HK-2 (cell line): ENCODE results near the gene SCART1.
"Not testable (repeated sequence)": the region's sequence is repeated elsewhere in the genome, so short reads cannot be mapped to it uniquely, and the experiment has no call there.

ENCODE experiments used
- DNase-seq: peaks from one replicate; pipeline ENCODE4 v3.0.0-alpha.2; 2018; ENCODE audit not compliant: unreplicated experiment

The SCART1 gene

DNA sequence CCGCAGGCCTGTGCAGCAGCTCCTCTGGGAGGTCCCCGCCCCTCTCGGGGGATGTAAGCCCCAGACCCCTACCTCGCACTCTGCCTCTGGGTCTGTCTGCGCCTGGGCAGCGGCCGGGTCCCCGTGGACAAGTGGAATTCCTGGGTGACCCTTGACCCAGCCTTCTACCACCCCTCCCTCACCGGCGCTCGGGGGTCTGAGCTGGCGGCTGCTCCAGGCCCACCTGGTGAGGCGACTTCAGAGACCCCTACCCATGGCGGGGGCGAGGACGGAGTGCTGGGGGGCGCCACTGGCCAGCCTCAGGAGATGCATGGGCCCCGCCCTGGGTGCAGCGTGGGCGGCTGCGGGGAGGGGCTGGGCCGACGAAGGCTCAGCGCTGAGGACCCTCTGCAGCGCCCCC, 21.0 kb upstream of the SCART1 start:
- not testable (repeated sequence) for DNase-seq

DNA sequence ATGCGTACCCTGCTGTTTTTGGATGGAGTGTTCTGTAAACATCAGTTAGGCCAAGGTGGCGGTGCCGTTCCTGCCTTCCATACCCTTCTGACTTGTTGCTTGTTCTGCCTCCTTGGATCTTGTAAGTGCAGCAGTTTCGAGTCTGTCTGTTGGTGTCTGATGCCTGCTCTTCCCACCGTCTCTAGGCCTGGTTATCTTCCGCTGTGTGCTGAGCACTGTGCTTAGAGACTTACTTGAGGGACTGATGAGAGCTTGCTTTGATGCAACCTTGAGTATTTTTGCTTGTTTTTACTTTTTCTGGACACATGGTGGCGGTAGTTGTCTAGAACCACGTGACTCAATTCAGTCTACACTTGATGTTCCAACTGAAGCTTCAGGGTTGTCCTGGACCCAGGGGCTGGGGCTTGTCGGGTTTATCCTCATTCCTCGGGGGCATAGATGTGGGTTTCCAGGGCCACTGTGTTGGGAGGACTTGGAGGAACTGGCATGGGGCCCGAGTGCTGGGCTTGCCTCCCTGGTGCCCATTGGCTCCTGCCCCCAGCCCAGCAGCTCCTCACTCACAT, 15.0 kb upstream of the SCART1 start:
- DNase-seq: no peak

DNA sequence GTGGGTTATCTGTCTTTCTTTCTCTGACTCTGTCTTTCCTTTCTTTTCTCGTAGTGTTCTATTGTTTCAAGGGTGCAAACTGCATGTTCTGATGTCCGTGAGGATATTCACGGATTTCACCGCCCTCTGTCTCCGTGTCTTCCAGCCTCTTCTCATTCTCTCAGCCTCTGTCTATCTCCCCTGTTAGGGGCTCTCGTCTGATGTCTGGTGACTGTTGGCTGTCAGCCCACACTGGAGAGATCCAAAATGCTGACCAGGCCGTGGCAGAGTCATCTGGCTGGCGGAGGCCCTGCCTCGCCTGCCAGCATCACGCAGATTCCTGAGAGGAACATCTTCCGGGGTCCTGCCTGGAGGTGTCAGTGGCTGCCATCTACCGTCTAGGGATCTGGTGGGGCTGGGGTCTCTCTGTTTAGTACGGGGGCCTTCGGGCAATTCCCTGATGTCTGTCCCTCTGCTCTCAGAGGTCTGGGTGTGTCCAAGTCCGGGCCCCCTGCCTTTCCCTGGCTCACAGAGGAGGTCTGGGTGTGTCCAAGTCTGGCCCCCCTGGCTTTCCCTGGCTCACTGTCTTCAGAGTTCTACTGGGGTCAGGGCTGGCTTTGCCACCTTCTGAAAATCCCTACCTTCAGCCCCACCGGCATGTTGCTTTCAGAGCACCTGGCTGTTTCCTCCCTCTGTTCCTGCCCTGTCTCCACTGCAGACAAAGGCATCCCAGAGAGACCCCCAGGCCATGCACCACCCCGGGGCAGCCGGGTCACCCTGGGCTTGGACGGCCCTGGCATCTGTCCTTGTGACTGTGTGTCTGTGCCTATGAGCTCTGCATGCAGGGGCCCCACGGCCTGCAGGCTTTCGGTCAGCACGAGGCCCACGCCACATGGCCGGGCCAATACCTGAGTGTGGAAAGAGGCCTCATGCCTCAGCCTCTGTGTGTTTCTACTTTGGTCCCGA, 14.0 kb upstream of the SCART1 start:
- no peak for DNase-seq

DNA sequence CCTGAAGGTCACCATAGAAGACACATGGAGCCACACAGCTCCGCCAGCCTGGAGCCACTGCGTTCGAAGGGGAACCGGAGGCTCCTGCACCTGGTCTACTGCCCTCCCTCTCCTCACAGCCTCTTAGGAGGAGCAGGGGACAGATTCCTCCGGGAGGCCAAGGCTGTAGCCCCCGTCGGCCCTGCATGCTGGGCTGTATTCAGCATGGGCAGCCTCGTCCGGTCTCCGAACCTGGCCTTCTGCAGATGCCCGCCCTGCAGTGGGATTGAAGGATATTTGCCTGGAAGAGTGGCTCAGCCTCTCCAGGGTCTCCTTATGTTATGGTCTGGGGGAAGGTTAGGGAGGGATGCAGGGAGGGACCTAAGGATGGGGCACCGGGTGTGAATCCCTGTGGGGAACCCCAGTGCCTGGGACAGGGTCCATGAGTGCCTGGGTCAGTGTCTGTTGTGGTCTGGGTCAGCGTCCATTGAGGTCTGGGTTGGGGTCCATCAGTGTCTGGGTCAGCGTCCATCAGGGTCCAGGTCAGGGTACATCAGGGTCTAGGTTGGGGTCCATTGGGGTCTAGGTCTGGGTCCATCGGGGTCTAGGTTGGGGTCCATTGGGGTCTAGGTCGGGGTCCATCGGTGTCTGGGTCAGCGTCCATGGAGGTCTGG, 13.0 kb upstream of the SCART1 start:
- DNase-seq: no peak

DNA sequence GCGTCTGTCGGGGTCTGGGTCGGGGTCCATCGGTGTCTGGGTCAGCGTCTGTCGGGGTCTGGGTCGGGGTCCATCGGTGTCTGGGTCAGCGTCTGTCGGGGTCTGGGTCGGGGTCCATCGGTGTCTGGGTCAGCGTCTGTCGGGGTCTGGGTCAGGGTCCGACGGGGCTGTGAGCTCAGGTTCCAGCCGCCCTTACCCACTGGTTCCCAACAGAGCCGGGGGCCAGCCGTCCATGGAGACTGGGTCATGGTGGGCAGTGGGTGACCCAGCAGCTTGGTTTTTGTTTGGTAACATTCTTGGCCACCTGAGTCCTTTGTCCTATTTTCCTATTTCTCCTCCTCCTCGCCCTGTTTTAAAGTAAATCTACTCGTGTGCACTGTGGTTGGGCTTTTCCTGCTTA, 12.4 kb upstream of the SCART1 start:
- DNase-seq: not testable (repeated sequence)

DNA sequence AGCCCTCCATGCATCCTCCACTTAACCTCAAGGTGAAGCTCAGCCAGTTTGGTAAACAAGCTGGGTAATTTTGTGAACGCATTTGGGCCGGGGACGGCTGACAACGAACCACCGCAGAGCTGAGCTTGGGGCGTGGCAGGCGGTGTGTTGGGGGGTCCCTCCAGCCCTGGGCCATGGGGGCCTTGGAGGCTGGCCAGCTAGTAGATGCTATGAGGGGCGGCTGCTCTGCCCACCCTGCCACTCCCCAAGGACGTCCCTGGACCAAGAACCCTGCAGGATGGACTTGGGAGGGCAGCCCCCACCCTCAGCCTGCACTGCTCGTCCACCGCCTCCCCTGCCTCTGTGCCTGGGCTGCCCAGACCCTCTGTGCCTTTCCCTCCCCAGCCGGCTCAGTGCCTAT, 12.0 kb upstream of the SCART1 start:
- DNase-seq: no peak

DNA sequence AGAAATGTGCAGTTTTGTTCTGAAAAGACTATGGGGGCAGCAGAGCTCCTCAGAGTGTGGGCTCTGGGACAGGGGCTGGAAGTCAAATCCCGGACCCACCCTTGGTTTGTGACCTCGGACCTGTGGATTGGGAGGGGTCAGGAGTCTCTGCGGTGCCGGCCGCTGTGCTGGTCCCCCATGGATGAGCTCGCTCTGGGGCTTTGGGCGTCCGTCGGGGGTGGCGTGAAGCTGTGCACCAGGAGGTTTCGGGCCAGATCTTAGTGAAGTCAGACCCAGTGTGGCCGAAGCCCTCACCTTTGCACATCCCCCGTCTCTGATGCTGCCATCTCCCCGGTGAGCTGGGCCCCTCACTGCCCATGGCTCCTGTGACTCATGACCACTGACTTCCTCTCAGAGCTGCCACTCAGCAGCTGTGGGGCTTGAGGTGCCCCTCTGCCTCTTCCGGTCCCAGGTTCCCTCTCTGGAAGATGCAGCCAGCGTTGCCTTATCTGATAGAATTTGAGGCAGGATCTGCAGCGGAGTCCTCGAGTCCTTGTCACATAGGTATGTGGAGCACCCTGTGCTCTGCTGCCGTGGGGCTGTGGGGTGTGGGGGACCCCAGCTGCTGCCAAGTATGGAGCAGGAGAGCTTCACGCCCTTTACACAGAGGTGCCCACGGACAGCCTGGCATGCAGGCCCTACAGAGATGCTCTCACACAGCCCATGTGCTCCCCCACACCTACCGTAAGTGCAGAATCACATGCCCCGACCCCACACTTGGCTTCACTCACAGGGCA, 11.4 kb upstream of the SCART1 start:
- DNase-seq: no peak

DNA sequence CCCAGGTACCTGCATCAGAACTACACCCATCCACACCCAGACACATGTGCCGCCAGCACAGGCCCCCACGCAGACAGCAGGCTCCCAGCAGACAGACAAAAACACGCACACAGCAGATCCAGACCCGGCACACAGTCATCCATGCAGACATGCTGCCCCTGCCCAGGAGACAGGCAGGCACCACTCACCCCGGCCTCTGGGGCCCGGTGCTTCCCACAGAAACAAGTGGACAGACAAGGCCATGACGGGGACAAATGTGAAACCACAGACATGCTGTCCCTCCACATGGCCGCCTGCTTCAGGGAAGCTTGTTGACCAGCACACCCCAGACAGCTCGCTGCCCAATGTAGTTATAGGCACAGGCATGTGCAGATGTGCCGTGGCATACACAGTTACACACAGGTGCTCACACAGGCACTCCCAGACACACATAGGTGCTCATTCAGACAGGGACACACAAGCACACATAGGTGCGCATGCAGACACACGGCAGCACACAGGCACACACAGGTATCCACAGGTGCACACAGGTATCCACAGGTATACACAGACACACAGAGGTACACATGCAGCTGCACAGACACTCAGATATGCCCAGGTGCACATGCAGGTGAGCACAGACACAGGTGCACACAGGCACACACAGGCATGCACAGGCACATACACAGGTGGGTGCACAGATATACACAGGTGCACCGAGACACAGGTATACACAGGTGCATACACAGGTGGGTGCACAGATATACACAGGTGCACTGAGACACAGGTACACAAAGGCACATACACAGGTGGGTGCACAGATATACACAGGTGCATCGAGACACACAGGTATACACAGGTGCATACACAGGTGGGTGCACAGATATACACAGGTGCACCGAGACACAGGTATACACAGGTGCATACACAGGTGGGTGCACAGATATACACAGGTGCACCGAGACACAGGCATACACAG, 10.5 kb upstream of the SCART1 start:
- DNase-seq: no peak

DNA sequence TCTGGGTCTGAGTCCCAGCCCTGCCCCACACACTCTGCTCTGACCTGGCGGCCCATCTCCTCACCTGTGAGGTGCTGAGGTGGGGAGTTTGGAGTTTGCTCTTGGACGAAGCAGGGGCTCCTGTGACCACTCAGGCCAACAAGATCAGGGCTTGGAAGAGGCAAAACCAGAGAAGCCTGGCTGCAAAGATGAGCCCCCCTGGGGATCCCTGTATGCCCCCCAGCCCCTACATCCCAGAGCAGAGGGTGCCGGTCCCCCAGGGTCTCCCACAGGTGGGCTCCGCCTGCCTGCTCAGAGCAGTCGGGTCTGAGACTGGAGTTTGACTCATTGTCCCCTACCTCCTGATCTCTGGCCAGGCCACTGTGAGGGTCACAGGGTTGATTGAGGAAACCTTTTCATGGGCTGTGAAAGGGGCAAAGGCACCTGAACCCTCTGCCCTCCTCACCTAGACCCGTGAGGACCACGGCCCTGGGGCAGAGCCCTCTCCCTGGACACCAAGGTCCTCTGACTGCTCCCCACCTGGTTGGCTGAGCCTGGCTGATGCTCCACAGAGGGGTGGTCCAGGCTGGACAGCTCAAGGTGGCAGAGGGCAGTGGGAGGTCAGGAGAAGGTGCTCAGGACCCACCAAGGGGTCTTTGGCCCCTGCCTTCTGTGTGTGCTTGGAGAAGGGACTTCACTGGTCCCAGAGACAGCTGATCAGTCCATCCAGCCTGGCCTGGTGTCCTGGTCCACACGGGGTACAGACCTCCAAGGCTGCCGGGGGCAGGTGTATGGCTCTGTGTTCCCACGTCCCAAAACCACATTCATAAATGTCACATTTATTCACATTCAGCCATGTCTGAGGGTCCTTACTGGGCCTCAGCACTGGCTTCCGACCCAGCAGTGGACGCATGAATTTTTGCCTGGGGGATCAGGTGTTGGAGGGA, 9.1 kb upstream of the SCART1 start:
- no peak for DNase-seq

DNA sequence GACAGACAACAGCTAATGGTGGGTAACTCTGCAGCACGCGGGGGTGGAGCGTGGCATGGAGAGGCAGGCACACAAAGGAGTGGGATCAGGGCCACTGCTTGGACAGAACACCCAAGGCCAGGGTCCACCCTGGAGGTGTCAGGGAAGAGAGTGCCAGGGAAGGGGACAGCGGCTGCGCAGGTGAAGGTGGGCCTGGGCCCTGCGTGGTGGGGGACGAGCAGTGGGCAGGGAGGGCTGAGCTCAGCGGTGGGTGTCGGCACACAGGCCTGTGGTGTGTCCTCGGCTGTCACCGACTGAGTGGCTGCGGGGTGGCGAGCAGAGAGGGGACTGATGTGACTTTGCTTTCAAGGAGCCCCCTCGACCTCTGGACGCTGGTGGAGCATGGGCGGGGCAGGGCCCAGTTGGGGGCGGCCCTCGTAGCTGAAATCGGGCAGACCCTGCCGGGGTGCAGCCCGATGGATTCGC, 8.4 kb upstream of the SCART1 start:
- no peak for DNase-seq

DNA sequence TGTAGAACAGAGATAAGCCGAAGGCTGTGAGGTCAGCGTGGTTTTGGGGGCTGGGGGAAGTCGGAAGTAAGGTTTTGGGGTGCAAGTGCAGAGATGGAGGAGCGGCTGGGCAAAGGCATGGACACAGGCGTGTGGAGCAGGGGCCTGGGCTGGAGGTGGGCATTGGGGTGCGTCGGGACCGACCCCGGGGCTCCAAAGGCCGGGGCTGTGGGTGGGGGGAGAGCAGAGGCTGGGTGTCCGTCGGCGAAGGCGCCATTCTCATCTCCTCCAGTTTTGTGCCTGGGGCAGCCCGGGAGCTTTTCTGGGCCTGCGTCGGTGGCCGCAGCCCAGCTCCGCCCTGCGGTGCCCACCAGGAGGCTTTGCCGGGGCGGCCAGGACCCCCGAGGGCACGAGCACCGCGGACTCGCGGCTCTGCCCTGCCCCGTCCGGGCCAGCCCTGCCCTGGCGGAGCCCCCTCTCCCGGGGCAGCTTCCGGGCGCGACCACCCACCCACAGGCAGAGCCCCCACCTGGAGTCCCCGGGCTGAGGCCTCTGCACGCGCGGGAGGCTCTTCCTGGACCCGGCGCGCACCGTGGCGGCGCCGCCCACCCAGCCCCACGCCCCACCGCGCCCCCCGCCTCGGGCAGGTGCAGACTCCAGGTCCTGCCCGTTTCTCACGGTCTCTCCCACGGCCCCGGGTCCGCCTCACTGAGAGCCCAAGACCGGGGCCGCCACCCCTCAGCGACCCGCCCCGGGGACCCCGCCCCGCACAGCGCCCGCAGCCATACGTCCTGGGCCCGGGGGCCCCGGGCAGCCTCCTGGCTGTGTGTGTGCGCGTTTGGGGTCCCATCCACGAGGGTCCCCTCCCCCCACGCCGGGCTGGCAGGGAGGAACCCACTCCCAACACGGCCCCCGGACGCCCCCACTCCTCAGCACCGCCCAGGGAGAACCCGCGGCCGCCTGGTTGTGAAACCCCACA, 7.7 kb upstream of the SCART1 start:
- DNase-seq: no peak

DNA sequence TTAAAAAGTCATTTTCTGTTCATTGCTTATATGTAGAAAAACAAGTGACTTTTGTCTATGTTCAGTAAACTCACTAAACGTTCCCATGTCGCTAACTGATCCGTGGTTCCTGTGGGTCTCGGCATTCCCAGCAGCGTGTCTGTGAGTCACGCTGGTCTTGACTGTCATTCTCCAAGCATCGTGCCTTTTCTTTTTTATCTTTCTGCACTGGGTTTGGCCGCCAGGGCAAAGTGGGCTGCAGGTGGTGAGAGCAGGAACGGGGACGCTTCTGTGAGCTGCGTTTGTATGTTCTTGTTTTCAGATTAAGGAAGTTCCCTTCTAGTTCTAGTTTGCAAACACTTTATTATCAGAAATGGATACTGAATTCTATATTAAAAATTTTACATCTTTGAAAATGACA, 6.8 kb upstream of the SCART1 start:
- DNase-seq: no peak

DNA sequence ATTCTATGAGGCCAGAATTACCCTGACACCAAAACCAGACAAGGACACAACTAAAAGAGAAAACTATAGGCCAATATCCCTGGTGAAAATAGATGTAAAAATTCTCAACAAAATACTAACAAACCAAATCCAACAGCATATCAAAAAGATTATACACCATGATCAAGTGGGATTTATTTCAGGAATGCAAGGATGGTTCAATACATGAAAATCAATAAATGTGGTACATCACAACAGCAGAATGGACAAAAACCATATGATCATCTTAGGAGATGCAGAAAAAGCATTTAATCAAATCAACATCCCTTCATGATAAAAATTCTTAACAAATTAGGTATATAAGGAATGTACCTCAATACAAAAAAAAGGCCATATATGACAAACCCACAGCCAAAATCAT, 5.6 kb upstream of the SCART1 start:
- no peak for DNase-seq

DNA sequence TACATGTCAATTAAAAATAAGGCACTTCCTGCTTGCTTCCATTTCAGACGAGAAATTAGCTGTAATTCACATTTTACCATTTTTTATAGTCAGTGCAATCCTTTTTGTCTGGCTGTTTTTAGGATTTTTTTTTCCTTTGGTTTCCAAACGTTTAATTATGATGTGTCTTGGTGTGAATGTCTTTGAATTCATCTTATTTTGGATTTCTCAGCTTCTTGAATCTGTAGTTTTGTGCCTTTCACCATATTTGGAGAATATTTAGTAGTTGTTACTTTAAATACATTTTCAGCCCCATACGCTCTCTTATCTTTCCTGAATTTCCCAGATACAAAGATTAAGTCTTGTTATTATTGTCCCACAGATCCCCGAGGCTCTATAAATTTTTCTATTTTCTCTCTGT, 2.4 kb upstream of the SCART1 start:
- DNase-seq: no peak

DNA sequence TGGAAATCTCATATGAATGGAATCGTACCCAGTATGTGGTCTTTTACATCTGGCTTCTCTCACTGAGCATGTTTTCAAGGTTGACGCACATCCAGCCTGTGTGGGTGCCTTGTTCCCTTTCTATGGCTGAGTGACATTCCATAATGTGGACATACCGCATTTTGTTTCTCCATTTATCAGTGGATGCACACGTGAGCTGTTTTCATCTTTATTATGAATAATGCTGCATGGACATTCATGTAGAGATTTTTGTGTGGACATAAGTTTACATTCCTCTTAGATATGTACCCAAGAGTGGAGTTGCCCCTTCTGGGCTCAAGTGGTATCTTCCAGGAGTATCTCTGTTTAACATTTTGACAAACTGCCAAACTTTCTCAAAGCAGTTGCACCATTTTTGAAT, 1.3 kb upstream of the SCART1 start:
- no peak for DNase-seq

DNA sequence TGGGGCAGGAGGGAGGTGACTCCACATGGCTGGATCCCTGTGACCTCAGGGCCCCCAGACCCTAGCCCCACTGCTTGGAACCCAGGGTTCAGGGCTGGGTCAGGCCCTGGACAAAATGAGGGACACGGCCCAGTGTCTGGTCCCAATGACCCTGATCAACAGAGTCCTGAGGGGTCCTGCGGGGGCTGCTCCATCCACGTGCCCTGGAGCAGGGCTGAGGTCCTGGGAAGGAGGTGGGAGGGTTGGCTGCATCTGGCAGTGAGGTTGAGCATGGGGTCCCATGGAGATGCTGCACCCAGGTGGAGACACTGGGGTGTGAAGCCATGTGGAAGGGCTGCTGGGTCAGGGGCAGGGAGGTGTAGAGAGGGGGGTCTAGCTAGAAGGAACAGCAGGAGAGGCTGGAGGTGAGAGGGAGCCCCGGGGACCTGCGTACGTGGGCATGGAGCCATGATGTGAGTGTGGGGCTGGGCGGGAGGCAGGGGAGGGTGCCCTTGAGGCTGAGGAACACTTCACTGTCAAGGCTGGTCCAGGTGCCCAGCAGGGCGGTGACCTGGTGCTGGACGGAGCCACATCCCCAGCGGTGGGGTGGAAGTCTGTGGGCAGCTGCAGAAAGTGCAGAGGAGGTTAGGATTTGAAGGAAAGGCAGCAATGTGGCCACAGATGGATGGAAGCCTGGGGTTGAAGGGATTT, 604 bp downstream of the SCART1 start:
- no peak for DNase-seq

DNA sequence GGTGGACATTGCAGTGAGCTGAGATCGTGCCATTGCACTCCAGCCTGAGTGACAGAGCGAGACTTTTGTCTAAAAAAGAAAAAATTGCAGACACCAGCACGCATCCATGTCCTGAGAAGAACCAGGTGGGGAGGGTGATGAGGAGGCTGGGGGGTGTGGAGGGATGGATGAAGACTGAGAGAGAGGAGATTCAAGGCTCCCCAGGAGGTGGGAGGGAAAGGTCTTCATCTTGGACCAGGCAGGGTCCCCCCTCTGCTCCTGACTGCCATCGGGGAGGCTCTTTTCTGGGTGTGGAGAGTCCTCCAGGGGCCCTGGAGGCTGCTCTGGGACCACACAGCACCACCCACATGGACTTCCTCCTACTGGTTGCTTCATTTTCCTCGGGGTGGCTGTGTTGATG, 1.5 kb downstream of the SCART1 start:
- DNase-seq: no peak

DNA sequence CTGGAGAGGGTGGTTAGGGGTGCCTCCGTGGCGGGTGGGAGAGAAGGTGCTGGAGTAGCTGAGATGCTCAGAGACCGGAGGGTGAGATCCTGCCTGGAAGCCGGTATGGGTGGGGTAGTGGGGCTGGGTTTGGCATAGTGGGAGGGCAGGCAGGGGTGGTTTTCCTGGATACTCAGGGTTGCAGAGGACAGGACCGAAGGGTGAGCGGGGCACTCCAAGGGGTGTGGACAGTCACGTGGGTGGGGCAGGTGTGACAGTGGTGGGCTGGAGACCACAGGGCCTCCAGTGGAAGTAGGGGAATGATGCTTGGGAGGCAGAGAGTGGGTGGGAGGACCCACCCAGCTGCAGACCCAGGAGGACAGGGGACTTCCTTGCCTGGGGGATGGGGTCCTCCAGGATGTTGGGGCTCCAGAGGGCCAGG, 1.9 kb downstream of the SCART1 start:
- no peak for DNase-seq
